Measurements from ENCODE around the gene GBE1. TPM values are rescaled to one million over a fixed set of nuclear protein-coding genes. Genes with fewer than 3 reads are reported as not detected.

GBE1 gene
- total and polyA plus RNA-seq, 9 of the 15 experiments (the other 6 are each of a cell fraction or from before 2014, with no cell fraction given): 7.9 to 25.6 (median 13.1) TPM

GRCh38 chr3:81782585-81782984 lies 21.1 kb upstream of the GBE1 start:
- CTCF ChIA-PET (ENCODE audit: low intra/inter-chr PET ratio): no interaction called here
- H3K9me1 ChIP-seq (ENCODE audit: control insufficient read depth, insufficient read depth, low read length): no peaks in the 10 kb centered on the region
- no peaks in the 10 kb centered on the region for H3K79me2 ChIP-seq (ENCODE audit: control insufficient read depth, insufficient read depth, low read length)
- BruUV-seq (replicated peaks): no TSS peak
- H3K4me3 ChIP-seq: no peak overlapping the region
- no peak overlapping the region for H3K4me2 ChIP-seq (ENCODE audit: insufficient read depth, low read length)
- H2AFZ ChIP-seq (ENCODE audit: low read depth, low read length): no peak overlapping the region
- no peaks in the 10 kb centered on the region for H3K27me3 ChIP-seq (ENCODE audit: control insufficient read depth in 2 of 2, insufficient read depth in 2 of 2, low read length in 2 of 2)
- FAIRE-seq (no peak), DNase-seq (ENCODE audit: extremely low read depth in 1 of 4, low spot score in 3 of 4) (no peak), ATAC-seq (no peak)
- in situ Hi-C loops (cut with MboI): no loop called here
- no peaks in the 10 kb centered on the region for H3K4me1 ChIP-seq (replicated peaks in 1 of 2; ENCODE audit: control insufficient read depth in 2 of 2, insufficient read depth in 2 of 2, low read length in 2 of 2)
- no peaks in the 10 kb centered on the region for H4K20me1 ChIP-seq (replicated peaks; ENCODE audit: control insufficient read depth, insufficient read depth, low read length)
- POLR2A ChIA-PET: interaction anchor here (1.1 kb wide), 1 partner anchor 21 kb away, joined by 3 read pairs; the partner anchor contains the start of gene GBE1
- no peaks in the 10 kb centered on the region for H3K9me3 ChIP-seq (replicated peaks; ENCODE audit: control insufficient read depth, insufficient read depth, low read depth, low read length)
- WGBS (ENCODE audit: insufficient coverage, low coverage, missing lambda C conversion rate): 3% methylated on average over 3 of the region's 3 CpGs
- intact Hi-C loops (cut with micrococcal nuclease): loop anchor here (10.0 kb wide), 1 partner anchor 198 kb away; no protein-coding TSS in a partner anchor
- no peaks in the 10 kb centered on the region for H3K36me3 ChIP-seq (ENCODE audit: control insufficient read depth, insufficient read depth, low read length)
- H3K27ac ChIP-seq (ENCODE audit: extremely low read depth, low read depth, low read length): no peak overlapping the region
- no peak overlapping the region for H3K9ac ChIP-seq (ENCODE audit: insufficient read depth in 1 of 2, low read depth in 2 of 2, low read length in 2 of 2)
- TF ChIP-seq MAZ (CRISPR knock-in tag; conservative IDR thresholded peaks at IDR 0.05 in 1 of 2, IDR thresholded peaks at IDR 0.05 in 1 of 2): no peak
- TF ChIP-seq TCF3 (CRISPR knock-in tag; IDR thresholded peaks at IDR 0.05): no peak
- TF ChIP-seq NKRF (IDR thresholded peaks at IDR 0.05; ENCODE audit: borderline replicate concordance): no peak
- TF ChIP-seq MTA3 (IDR thresholded peaks at IDR 0.05; ENCODE audit: borderline replicate concordance): no peak
- TF ChIP-seq HINFP (tag; conservative IDR thresholded peaks at IDR 0.05; ENCODE audit: low read depth): no peak
- no peak for TF ChIP-seq TBL1XR1 (IDR thresholded peaks at IDR 0.05; ENCODE audit: low read length in 2 of 2)
- no peak for TF ChIP-seq CHD1 (IDR thresholded peaks at IDR 0.05; ENCODE audit: low read length)
- no peak for TF ChIP-seq ZBTB40 (IDR thresholded peaks at IDR 0.05)
- TF ChIP-seq ZBTB40 (CRISPR knock-in tag; IDR thresholded peaks at IDR 0.05): no peak
- no peak for TF ChIP-seq ZNF133 (CRISPR knock-in tag; IDR thresholded peaks at IDR 0.05)
